Measurements from ENCODE around the gene RGS11.

DNA sequence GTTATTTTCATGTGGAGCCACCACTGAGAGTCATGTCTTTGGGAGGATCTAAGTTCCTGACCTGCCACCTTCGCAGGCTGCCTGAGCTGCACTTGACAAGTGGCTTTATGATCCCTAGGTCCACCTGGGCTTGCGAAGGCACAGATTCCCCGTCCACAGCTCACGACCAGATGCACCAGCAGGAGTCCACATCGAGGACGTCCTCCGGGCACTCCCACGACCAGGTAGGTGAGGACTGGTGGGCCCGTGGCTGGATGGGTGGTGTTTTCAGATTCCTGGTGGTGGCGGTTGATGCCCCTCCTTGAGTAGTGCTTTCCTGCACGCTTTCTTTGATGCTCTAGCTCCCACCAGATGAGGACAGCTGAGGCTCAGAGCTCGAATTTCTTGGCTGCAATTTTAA is 26.3 kb downstream of the RGS11 start:
- TF ChIP-seq, protein P1, sequence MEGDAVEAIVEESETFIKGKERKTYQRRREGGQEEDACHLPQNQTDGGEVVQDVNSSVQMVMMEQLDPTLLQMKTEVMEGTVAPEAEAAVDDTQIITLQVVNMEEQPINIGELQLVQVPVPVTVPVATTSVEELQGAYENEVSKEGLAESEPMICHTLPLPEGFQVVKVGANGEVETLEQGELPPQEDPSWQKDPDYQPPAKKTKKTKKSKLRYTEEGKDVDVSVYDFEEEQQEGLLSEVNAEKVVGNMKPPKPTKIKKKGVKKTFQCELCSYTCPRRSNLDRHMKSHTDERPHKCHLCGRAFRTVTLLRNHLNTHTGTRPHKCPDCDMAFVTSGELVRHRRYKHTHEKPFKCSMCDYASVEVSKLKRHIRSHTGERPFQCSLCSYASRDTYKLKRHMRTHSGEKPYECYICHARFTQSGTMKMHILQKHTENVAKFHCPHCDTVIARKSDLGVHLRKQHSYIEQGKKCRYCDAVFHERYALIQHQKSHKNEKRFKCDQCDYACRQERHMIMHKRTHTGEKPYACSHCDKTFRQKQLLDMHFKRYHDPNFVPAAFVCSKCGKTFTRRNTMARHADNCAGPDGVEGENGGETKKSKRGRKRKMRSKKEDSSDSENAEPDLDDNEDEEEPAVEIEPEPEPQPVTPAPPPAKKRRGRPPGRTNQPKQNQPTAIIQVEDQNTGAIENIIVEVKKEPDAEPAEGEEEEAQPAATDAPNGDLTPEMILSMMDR (IDR thresholded peaks at IDR 0.05; ENCODE audit: poor library complexity, severe bottlenecking): no peak
- TF ChIP-seq EZH2 (IDR thresholded peaks at IDR 0.05; ENCODE audit: borderline replicate concordance, insufficient read depth, low read length, poor library complexity, severe bottlenecking) (no peak), SMC3 (conservative IDR thresholded peaks at IDR 0.05; ENCODE audit: poor library complexity) (no peak), POLR2AphosphoS5 (IDR thresholded peaks at IDR 0.05) (no peak), REST (IDR thresholded peaks at IDR 0.05; ENCODE audit: borderline replicate concordance) (no peak), EP300 (conservative IDR thresholded peaks at IDR 0.05; ENCODE audit: poor library complexity, severe bottlenecking) (no peak), MXI1 (conservative IDR thresholded peaks at IDR 0.05; ENCODE audit: poor library complexity, severe bottlenecking) (no peak), RAD21 (conservative IDR thresholded peaks at IDR 0.05) (no peak), TAF1 (IDR thresholded peaks at IDR 0.05; ENCODE audit: low read depth) (no peak)

Measured in neural cell (in vitro differentiated cells).